ENCODE measurements around the gene C22orf39. TPM values are rescaled to one million over a fixed set of nuclear protein-coding genes. Genes with fewer than 3 reads are reported as not detected.

Gene C22orf39
- total RNA-seq, 4 donors from 2014 or later = 69.4 to 107 (median 97.0) TPM

- 67 to 92% methylated on average over 1 of the region's 1 CpG for WGBS, 2 donors (ENCODE audit: low coverage in 1 of 2)
- no peaks in the 10 kb centered on the region for H3K27me3 ChIP-seq
- ATAC-seq = no peak
- no peak overlapping the region for H3K4me3 ChIP-seq
- H3K9me3 ChIP-seq = no peaks in the 10 kb centered on the region
- H3K36me3 ChIP-seq = peaks cover 7 to 97% of the 10 kb centered on the region in 2 donors
- H3K27ac ChIP-seq = no peak overlapping the region
- H3K4me1 ChIP-seq = no peaks in the 10 kb centered on the region
- no peak for TF ChIP-seq CTCF (IDR thresholded peaks at IDR 0.05)
- no peak for TF ChIP-seq POLR2A (IDR thresholded peaks at IDR 0.05)
- no peak for TF ChIP-seq EP300 (IDR thresholded peaks at IDR 0.05)
- no peak for TF ChIP-seq POLR2AphosphoS5 (IDR thresholded peaks at IDR 0.05)
Measured at GRCh38 chr22:19463008-19463407, 15.5 kb upstream of the C22orf39 start.

- no peak for TF ChIP-seq EP300 (IDR thresholded peaks at IDR 0.05)
- TF ChIP-seq CTCF (IDR thresholded peaks at IDR 0.05) = no peak
- no peak for TF ChIP-seq POLR2A (IDR thresholded peaks at IDR 0.05)
- no peak for TF ChIP-seq POLR2AphosphoS5 (IDR thresholded peaks at IDR 0.05)
- no peaks in the 10 kb centered on the region for H3K9me3 ChIP-seq
- no peaks in the 10 kb centered on the region for H3K27me3 ChIP-seq
- H3K27ac ChIP-seq = no peak overlapping the region
- peaks cover 3 to 97% of the 10 kb centered on the region in 2 donors for H3K36me3 ChIP-seq
- H3K4me1 ChIP-seq = no peaks in the 10 kb centered on the region
- 83 to 86% methylated on average over 1 of the region's 1 CpG for WGBS, 2 donors (ENCODE audit: low coverage in 1 of 2)
- no peak overlapping the region for H3K4me3 ChIP-seq
- ATAC-seq = no peak
Measured at GRCh38 chr22:19461506-19461905, 14.0 kb upstream of the C22orf39 start.

DNA sequence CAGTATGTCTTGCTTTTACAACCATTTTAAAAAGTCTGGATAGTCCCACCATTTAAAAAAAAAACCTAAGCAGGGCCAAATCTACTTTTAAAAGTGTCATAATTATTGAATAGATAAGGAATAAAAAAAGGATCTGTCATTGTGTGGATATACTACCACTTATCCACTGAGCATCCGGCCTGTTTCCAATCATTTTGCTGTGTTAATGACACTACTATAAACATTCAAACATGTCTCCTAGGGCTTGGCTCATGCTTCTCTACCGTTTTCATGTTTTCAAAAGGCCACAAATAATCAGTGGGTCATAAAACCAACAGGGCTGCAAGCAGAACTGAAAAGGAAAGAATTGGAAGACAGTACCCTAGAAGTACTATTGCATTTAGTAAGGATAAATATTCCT is 12.5 kb upstream of the C22orf39 start:
- Histone ChIP-seq H3K9me3 (no peaks in the 10 kb centered on the region), H3K36me3 (peaks cover 0 to 97% of the 10 kb centered on the region in 2 donors), H3K4me1 (no peaks in the 10 kb centered on the region), H3K27me3 (no peaks in the 10 kb centered on the region), H3K27ac (no peak overlapping the region), H3K4me3 (no peak overlapping the region)
- TF ChIP-seq CTCF (IDR thresholded peaks at IDR 0.05) (no peak), POLR2A (IDR thresholded peaks at IDR 0.05) (no peak), POLR2AphosphoS5 (IDR thresholded peaks at IDR 0.05) (no peak), EP300 (IDR thresholded peaks at IDR 0.05) (no peak)
- WGBS, 2 donors (ENCODE audit: low coverage in 1 of 2) = 54% methylated on average over 2 of the region's 2 CpGs
- ATAC-seq = no peak

DNA sequence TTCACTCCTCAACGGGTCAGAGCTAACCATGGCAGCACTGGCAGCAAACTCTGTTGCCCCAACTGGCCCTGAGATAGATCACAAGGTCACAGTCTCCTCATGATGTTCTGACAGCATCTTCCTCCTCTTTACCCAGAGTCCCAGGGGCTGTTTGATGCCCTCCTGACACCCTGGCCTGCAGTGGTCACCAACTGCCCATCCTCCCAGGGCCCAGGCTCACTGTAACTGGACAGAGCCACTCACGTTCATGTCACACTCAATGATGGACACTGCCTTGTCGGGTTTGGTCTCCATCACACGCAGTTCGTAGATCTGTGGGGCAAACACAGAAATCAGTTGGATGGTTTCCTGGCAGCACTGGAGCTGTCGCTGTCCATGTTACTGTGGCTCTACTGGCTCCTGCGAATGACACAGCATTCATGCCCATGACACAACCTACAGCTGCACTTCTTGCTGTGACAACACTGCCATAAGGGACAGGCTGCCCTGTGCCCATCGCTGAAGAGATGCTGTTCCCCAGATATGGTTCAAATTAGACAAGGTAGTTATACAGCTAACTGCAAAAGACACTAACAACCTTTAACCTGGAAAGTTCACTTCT is 10.4 kb upstream of the C22orf39 start:
- no peak overlapping the region for H3K27ac ChIP-seq
- no peak for ATAC-seq
- H3K4me3 ChIP-seq = no peak overlapping the region
- WGBS, 2 donors (ENCODE audit: low coverage in 1 of 2) = 100% methylated on average over 2 to 3 of the region's 8 CpGs
- H3K4me1 ChIP-seq = no peaks in the 10 kb centered on the region
- no peak for TF ChIP-seq POLR2A (IDR thresholded peaks at IDR 0.05)
- TF ChIP-seq EP300 (IDR thresholded peaks at IDR 0.05) = no peak
- TF ChIP-seq CTCF (IDR thresholded peaks at IDR 0.05) = no peak
- no peak for TF ChIP-seq POLR2AphosphoS5 (IDR thresholded peaks at IDR 0.05)
- peaks cover 0 to 97% of the 10 kb centered on the region in 2 donors for H3K36me3 ChIP-seq
- H3K27me3 ChIP-seq = no peaks in the 10 kb centered on the region
- H3K9me3 ChIP-seq = no peaks in the 10 kb centered on the region

DNA sequence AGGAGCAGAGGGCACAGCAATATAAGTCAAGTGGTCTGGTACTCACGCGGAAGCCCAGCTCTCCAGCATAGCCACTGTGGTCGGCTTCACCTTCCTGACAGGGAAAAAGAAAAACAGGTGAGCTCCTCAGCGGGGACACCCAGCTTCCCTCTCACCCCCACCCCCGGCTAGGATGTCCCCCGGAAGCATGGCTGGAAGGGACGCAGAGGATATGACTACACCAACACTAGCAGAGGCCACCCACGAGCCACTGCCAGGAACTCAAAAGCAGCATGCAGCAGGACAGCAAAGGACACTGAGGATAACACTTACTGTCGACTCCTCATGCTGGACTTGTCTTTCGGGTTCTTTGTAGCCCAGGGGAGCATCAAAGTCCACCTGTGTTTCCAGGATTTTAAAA is 9.0 kb upstream of the C22orf39 start:
- peaks cover 0 to 99% of the 10 kb centered on the region in 2 donors for H3K36me3 ChIP-seq
- no peaks in the 10 kb centered on the region for H3K27me3 ChIP-seq
- H3K27ac ChIP-seq = no peak overlapping the region
- WGBS, 2 donors (ENCODE audit: low coverage in 1 of 2) = 97% methylated on average over 8 of the region's 10 CpGs; no CpG with 5 or more reads in 1 of the 2 donors
- H3K4me1 ChIP-seq = no peaks in the 10 kb centered on the region
- H3K4me3 ChIP-seq = no peak overlapping the region
- no peaks in the 10 kb centered on the region for H3K9me3 ChIP-seq
- no peak for ATAC-seq
- no peak for TF ChIP-seq POLR2AphosphoS5 (IDR thresholded peaks at IDR 0.05)
- TF ChIP-seq EP300 (IDR thresholded peaks at IDR 0.05) = no peak
- no peak for TF ChIP-seq CTCF (IDR thresholded peaks at IDR 0.05)
- TF ChIP-seq POLR2A (IDR thresholded peaks at IDR 0.05) = no peak
